Choroid plexus epithelial cell (primary cell): ENCODE measurements around the gene NKX1-2.

Experiments used
- DNase-seq: peaks from one replicate; pipeline ENCODE4 v3.0.0-alpha.2; 2010; ENCODE audit warnings: low read depth
- H3K4me3 ChIP-seq: 2 replicates; pipeline ENCODE4 v1.5.1; 2011; ENCODE audit warnings: low read depth, mild to moderate bottlenecking, control low read depth, low read length, moderate library complexity
- CTCF ChIP-seq: conservative IDR thresholded peaks from 2 replicates; pipeline ENCODE4 v1.5.1; 2011; ENCODE audit warnings: low read depth, mild to moderate bottlenecking, control low read depth, inconsistent platforms, low read length, moderate library complexity

The NKX1-2 gene

GRCh38 chr10:124462348-124462695 is 12.5 kb upstream of the NKX1-2 start:
- TF ChIP-seq CTCF, result no peak
- DNase-seq, result no peak
- H3K4me3 ChIP-seq, result peak overlapping the region; percentile 83

GRCh38 chr10:124461642-124462347 is 12.0 kb upstream of the NKX1-2 start, which contains the start of gene LHPP:
LHPP (plus strand) TSS chr10:124461823; CDS start chr10:124461863, 40 bp downstream.
- peak within 1 kb of the TSS; percentile 83 for H3K4me3 ChIP-seq
- no peak for TF ChIP-seq CTCF
- peak; percentile 79 for DNase-seq

- no peak for DNase-seq
- TF ChIP-seq CTCF, result no peak
- H3K4me3 ChIP-seq, result no peak overlapping the region
These were observed 10.3 kb upstream of the NKX1-2 start for GRCh38 chr10:124460144-124460543.

- TF ChIP-seq CTCF, result no peak
- H3K4me3 ChIP-seq, result no peak overlapping the region
- no peak for DNase-seq
These were observed 9.6 kb upstream of the NKX1-2 start for GRCh38 chr10:124459395-124459794.

DNA sequence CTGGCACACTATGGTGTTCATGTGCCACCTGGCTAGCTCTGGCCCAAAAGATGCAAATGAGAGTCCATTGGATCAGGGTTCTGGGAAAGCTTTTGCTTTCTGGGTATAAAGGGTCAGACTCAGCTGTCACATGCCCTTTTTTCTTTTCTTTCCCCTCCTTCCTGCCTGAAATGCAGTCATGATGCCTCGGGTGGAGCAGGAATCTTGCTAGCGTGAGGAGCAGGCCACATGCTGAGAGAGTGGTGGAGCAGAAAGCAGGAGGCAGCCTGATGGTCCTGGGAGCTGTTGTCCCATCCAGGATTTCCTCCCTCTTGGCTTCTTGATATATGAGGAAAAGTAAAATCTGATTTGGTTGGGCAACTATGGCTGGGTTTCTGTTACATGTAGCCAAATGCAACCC is 9.1 kb upstream of the NKX1-2 start:
- TF ChIP-seq CTCF, result no peak
- no peak for DNase-seq
- H3K4me3 ChIP-seq, result no peak overlapping the region

DNA sequence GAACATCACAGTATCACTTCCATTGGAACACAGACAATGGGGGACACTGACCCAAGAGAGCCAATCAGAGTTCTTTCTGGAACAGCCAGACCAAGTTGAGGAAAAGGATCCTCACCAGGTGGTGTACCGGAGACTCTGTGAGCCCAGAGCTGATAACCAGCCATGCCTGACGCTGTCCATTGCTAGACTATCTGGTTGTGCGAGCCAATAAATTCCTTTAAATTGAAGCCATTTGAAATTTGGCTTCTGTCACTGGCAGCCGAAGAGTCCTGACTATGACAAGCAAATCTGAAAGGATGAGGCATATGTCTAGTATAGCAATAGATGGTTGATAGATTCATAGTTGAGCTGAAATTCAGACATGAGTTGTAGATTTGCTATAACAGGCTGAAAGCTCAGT is 8.6 kb upstream of the NKX1-2 start:
- TF ChIP-seq CTCF, result no peak
- no peak overlapping the region for H3K4me3 ChIP-seq
- no peak for DNase-seq

DNA sequence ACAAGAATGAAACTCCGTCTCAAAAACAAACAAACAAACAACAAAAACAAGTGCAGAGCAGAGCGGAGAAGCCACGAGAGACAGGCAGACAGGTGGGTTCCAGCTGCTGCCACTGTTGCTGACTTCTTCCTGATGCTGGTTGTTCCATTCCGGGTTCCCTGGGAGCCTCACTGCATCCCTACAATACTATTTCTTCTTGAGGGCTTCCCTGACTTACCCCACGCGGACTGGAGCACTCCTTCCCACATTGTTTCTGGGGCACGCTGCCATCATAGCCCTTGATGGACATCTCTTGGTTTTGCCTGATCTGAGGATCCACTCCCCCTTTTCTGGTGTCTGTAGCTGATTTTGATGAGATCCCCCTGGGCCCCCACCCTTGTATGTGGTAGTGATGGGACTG is 5.6 kb upstream of the NKX1-2 start:
- no peak for DNase-seq
- TF ChIP-seq CTCF, result no peak
- no peak overlapping the region for H3K4me3 ChIP-seq
